ENCODE measurements around the gene SLC1A1.
"Not testable (repeated sequence)": the region's sequence is repeated elsewhere in the genome, so short reads cannot be mapped to it uniquely, and the experiment has no call there.

- TF ChIP-seq CTCF, EP300, POLR2A, POLR2AphosphoS5 (IDR thresholded peaks at IDR 0.05): not testable (repeated sequence)
Observed at GRCh38 chr9:4606033-4606432, 115.8 kb downstream of the SLC1A1 start.

All from upper lobe of left lung (tissue), 4 donors.